NCI-H524 treated with DMSO at 0.1 percent for 48 hours (cell line): ENCODE measurements around the gene SUN2.

Source experiments
- DNase-seq: peaks from one replicate; lab custom pipeline; 2025; lab: John Stamatoyannopoulos, UW

The SUN2 gene

DNA sequence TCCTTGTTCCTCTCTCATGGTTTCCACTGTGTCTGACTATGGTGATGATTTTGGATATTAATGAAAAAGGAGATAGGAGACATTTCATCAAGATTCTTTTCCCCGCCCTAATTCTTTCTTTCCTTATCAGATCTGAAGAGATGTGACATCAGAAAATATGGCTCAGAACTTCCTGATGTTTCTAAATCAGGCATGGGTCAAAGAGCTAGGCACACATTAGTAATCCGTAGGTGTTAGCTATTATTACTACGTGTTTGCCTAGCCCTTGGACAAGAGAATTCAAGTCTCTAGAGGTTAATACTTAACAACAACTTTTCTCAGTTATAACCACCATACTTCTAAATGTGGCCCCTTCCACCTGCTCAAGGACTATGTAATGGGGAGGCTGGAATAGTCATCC is 60.9 kb downstream of the SUN2 start:
- DNase-seq: no peak

DNA sequence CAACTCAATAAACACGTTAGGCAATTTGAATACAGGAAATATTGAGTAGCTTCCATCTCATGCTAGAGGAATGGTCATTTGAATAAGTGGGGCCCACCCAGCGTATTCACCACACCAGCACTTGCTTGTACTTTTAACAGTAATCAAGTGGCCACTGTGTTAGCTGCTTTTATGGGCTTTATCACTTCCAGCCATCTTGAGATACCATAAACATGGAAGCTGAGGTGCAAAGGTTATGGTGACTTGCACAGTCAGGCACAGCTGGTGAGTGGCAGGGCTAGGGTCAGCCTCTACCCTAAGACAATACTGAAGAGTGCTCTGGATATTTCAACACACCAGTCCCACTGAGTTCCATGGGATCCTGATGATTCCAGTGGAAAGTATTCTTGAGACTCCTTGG is 61.7 kb downstream of the SUN2 start:
- no peak for DNase-seq

DNA sequence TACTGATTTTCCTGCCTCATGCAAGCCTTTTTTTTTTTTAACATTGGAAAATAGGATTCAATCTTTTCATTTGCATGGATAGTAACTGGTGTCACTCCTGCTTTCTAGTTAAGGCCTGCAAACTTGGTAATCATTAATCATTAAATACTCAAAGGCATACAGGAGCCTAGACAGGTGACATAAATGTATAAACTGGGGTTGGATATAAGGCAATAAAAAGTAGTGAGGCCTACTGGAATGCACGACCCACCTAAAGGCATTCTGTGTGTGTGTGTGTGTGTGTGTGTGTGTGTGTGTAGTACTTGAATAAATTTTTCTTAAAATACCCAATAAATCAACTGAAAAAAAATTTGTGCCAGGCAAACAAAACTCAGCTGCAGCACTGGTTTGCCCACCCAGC is 66.1 kb downstream of the SUN2 start:
- no peak for DNase-seq

DNA sequence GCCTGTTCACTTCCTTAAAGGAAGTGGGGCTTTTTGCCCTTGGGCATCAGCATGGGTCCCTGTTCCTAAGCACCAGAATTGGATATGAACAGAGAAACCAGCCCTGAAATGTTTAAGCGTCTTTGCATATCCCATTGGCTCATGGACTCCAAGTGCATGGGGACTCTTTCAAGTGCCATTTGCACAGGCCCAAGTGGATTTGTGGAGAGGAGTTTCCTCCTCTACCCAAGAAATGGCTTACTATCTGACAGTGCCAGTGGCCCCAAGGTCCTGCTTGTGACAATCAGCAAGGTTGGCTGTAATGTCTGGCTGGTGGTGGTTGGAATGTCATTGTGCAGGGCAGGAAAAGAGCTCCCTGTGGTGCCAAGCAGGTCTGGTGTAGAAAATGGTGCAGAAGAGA is 70.0 kb downstream of the SUN2 start:
- DNase-seq: no peak

DNA sequence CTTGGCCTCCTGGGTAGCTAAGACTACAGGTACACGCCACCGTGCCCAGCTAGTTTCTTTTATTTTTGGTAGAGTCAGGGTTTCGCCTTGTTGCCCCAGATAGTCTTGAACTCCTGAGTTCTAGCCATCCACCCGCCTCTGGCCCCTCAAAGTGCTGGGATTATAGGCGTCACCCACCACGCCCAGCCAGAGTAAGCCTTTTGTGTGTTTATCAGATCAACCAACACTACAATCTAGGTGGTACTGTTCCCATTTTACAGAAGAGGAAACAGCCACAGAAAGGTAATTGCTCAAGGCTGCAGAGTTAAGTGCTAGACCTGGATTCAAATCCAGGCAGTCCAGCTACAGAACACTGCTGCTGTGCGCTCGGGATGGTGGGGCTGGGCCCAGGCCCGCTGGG is 70.9 kb downstream of the SUN2 start:
- DNase-seq: no peak
